ENCODE measurements around the gene USP7. TPM values are rescaled to one million over a fixed set of nuclear protein-coding genes. Genes with fewer than 3 reads are reported as not detected.
A peak's percentile ranks its signal among the peaks of the same experiment; 100 is the strongest.

USP7 gene
- total RNA-seq, 4 donors from 2014 or later, result 67.9 to 84.7 (median 73.3) TPM

DNA sequence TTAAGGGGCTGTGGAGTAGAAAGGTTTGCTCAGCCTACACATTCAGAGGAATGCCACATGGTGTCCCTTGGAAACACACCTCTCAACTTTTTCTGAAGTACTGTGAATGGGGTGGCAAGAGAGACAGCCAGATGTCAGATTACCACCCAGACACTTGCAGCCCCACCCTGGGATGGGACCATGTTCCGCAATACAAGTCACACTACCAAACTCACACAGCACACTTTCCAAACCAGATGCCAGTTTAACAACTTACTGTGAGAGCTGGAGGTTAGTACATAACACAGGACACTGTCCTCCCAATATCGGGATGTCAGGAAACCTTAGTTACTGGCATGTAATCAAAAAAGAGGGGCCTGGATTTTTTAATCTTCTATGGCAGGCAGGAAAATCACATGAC, 7.9 kb downstream of the USP7 start:
- Histone ChIP-seq H3K27me3 (no peaks in the 10 kb centered on the region), H3K9me3 (no peaks in the 10 kb centered on the region), H3K27ac (replicated peaks in 1 of 4) (peak overlapping the region in 1 of 4 donors; percentile 24), H3K36me3 (no peaks in the 10 kb centered on the region), H3K4me3 (no peak overlapping the region), H3K4me1 (peaks cover 84 to 95% (median 93%) of the 10 kb centered on the region in 4 donors)
- DNase-seq (ENCODE audit: extremely low spot score), result no peak
- TF ChIP-seq, protein P1, sequence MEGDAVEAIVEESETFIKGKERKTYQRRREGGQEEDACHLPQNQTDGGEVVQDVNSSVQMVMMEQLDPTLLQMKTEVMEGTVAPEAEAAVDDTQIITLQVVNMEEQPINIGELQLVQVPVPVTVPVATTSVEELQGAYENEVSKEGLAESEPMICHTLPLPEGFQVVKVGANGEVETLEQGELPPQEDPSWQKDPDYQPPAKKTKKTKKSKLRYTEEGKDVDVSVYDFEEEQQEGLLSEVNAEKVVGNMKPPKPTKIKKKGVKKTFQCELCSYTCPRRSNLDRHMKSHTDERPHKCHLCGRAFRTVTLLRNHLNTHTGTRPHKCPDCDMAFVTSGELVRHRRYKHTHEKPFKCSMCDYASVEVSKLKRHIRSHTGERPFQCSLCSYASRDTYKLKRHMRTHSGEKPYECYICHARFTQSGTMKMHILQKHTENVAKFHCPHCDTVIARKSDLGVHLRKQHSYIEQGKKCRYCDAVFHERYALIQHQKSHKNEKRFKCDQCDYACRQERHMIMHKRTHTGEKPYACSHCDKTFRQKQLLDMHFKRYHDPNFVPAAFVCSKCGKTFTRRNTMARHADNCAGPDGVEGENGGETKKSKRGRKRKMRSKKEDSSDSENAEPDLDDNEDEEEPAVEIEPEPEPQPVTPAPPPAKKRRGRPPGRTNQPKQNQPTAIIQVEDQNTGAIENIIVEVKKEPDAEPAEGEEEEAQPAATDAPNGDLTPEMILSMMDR (IDR thresholded peaks at IDR 0.05), result no peak
- TF ChIP-seq POLR2A (IDR thresholded peaks at IDR 0.05; ENCODE audit: low read depth) (no peak), POLR2AphosphoS5 (IDR thresholded peaks at IDR 0.05) (no peak), EP300 (IDR thresholded peaks at IDR 0.05) (no peak)
- intact Hi-C loops (cut with DNase I), result no loop called here
- WGBS, result 38% methylated on average over 2 of the region's 2 CpGs

DNA sequence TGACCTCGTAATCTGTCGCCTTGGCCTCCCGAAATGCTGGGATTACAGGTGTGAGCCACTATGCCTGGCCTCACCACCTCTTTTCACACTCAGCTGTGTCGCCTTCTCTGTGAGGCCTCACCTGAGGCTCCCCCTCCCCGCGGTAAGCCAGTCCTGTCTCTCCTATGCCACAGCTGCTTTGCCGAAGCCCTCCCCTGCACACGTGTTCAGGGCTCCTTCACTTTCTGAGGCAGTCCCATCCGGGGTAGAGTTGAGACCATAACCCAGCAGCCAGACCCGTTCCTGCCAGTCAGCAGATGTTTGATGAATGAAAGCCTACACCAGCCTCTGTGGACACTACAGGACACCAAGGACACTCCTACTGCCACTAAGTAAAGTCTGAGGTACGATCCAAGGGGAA, 10.6 kb downstream of the USP7 start:
- TF ChIP-seq, protein P1 (IDR thresholded peaks at IDR 0.05), result no peak
- TF ChIP-seq POLR2A (IDR thresholded peaks at IDR 0.05; ENCODE audit: low read depth) (no peak), EP300 (IDR thresholded peaks at IDR 0.05) (no peak), POLR2AphosphoS5 (IDR thresholded peaks at IDR 0.05) (no peak)
- H3K27me3 ChIP-seq, result no peaks in the 10 kb centered on the region
- WGBS, result 80% methylated on average over 11 of the region's 11 CpGs
- intact Hi-C loops (cut with DNase I), result no loop called here
- H3K36me3 ChIP-seq, result no peaks in the 10 kb centered on the region
- DNase-seq (ENCODE audit: extremely low spot score), result no peak
- no peaks in the 10 kb centered on the region for H3K9me3 ChIP-seq
- H3K4me3 ChIP-seq, result no peak overlapping the region
- no peak overlapping the region for H3K27ac ChIP-seq (replicated peaks in 1 of 4)
- H3K4me1 ChIP-seq, result peaks cover 76 to 94% (median 90%) of the 10 kb centered on the region in 4 donors

- Histone ChIP-seq H3K36me3 (no peaks in the 10 kb centered on the region), H3K9me3 (no peaks in the 10 kb centered on the region), H3K27ac (replicated peaks in 1 of 4) (no peak overlapping the region), H3K4me3 (no peak overlapping the region), H3K4me1 (peaks cover 73 to 94% (median 90%) of the 10 kb centered on the region in 4 donors), H3K27me3 (no peaks in the 10 kb centered on the region)
- WGBS, result 98% methylated on average over 5 of the region's 7 CpGs
- intact Hi-C loops (cut with DNase I), result no loop called here
- TF ChIP-seq EP300 (IDR thresholded peaks at IDR 0.05) (no peak), POLR2AphosphoS5 (IDR thresholded peaks at IDR 0.05) (no peak), POLR2A (IDR thresholded peaks at IDR 0.05; ENCODE audit: low read depth) (no peak)
- TF ChIP-seq, protein P1 (IDR thresholded peaks at IDR 0.05), result no peak
- no peak for DNase-seq (ENCODE audit: extremely low spot score)
Observed at GRCh38 chr16:8952281-8952751, 11.4 kb downstream of the USP7 start.

DNA sequence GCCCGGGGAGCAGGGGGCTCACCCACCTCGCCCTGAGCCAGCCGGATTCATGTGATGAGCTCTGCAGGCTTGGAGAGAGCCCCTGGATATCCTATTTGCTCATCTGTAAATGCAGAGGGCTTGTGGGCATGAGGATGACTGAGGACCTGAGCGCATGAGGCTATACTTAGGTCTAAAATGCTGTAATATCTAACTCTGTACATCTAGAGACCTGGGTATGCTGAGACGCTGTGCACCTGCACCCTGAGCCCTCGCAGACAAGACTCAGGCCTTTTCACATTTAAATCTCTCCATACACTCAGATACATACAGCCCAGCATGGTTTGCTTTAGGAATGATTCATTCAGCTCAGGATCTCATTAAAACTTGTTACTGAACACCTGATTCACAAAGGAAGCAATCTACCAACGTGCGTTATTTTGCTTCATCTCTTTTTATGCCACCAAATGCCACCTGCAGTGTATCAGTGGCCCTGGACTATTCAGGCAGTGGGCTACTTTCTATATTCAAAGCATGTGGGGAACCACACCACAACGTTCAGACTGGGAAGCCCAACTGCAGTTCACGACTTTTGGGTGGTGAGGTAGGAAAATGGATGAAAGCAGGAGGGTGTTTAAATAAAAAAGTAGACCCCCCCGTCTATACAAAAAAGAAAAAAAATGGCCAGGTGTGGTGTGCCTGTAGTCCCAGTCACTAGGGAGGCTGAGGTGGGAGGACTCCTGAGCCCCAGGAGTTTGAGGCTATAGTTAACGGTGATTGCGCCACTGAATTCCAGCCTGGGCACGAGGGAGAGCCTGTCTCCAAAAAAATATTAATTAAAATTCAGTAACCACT, 12.0 kb downstream of the USP7 start:
- 69% methylated on average over 13 of the region's 14 CpGs for WGBS
- intact Hi-C loops (cut with DNase I), result no loop called here

More for the DNA sequence above, 12.0 kb downstream of the USP7 start:
- Histone ChIP-seq H3K27me3 (no peaks in the 10 kb centered on the region), H3K36me3 (no peaks in the 10 kb centered on the region), H3K9me3 (no peaks in the 10 kb centered on the region), H3K27ac (replicated peaks in 1 of 4) (no peak overlapping the region), H3K4me3 (no peak overlapping the region), H3K4me1 (peaks cover 72 to 94% (median 90%) of the 10 kb centered on the region in 4 donors)
- no peak for DNase-seq (ENCODE audit: extremely low spot score)
- TF ChIP-seq POLR2AphosphoS5 (IDR thresholded peaks at IDR 0.05) (no peak), EP300 (IDR thresholded peaks at IDR 0.05) (no peak), POLR2A (IDR thresholded peaks at IDR 0.05; ENCODE audit: low read depth) (no peak)
- TF ChIP-seq, protein P1 (IDR thresholded peaks at IDR 0.05), result no peak

Data from esophagus muscularis mucosa (tissue), 4 donors.